CD4-positive, CD25-positive, alpha-beta regulatory T cell (primary cell): Measurements from ENCODE around the gene KLHL21. TPM values are rescaled to one million over a fixed set of nuclear protein-coding genes. Genes with fewer than 3 reads are reported as not detected.
A peak's percentile ranks its signal among the peaks of the same experiment; 100 is the strongest.
"Not testable (repeated sequence)": the region's sequence is repeated elsewhere in the genome, so short reads cannot be mapped to it uniquely, and the experiment has no call there.

Experiments
- ATAC-seq, 2 donors: fragments of 150-1000 bp; cut with Tn5 transposase; one replicate each; pipeline ENCODE4 v1.10.0; 2021; ENCODE audit warnings: low read depth in 2 of 2, moderate number of reproducible peaks in 2 of 2, moderate library complexity in 1 of 2
- DNase-seq, 3 donors: peaks; one replicate each; pipeline versions ENCODE4 v3.0.0 to v3.0.0-alpha.2; 2012 to 2022; ENCODE audit warnings: mixed read lengths in 1 of 3
- H3K27ac ChIP-seq: one replicate; pipeline ENCODE4 v1.7.0; 2013; ENCODE audit warnings: mild to moderate bottlenecking, low read length; ENCODE audit not compliant: insufficient read depth, poor library complexity, severe bottlenecking
- H3K27me3 ChIP-seq: one replicate; pipeline ENCODE4 v1.7.0; 2013; ENCODE audit warnings: low read length; ENCODE audit not compliant: control insufficient read depth, insufficient read depth
- H3K36me3 ChIP-seq: one replicate; pipeline ENCODE4 v1.7.0; 2013; ENCODE audit warnings: mild to moderate bottlenecking, low read length, moderate library complexity; ENCODE audit not compliant: control insufficient read depth, insufficient read depth
- H3K4me1 ChIP-seq: 2 replicates; pipeline ENCODE4 v1.7.0; 2013; ENCODE audit warnings: mild to moderate bottlenecking, low read length; ENCODE audit not compliant: insufficient read depth, control insufficient read depth, poor library complexity, severe bottlenecking
- H3K4me3 ChIP-seq: one replicate; pipeline ENCODE4 v1.7.0; 2013; ENCODE audit warnings: low read depth, mild to moderate bottlenecking, low read length, moderate library complexity
- H3K9me3 ChIP-seq, 2 experiments: 1 replicate in 1 of 2; 2 replicates in 1 of 2; pipeline ENCODE4 v1.7.0; 2013; ENCODE audit warnings: low read length in 2 of 2, mild to moderate bottlenecking in 1 of 2, moderate library complexity in 1 of 2; ENCODE audit not compliant: control insufficient read depth in 2 of 2
- H3K27ac Mint-ChIP-seq, 3 donors: one replicate each; pipeline ENCODE4 v1.8.0; 2020 to 2022; ENCODE audit warnings: mild to moderate bottlenecking in 3 of 3, mixed read lengths in 3 of 3, moderate library complexity in 2 of 3
- H3K27me3 Mint-ChIP-seq: one replicate; pipeline ENCODE4 v1.8.0; 2022; ENCODE audit warnings: mild to moderate bottlenecking, mixed read lengths
- H3K36me3 Mint-ChIP-seq: one replicate; pipeline ENCODE4 v1.8.0; 2020; ENCODE audit warnings: mixed read lengths
- H3K4me1 Mint-ChIP-seq, 4 donors: one replicate each; pipeline ENCODE4 v1.8.0; 2020 to 2022; ENCODE audit warnings: mixed read lengths in 4 of 4, mild to moderate bottlenecking in 1 of 4
- H3K4me3 Mint-ChIP-seq, 4 donors: one replicate each; pipeline ENCODE4 v1.8.0; 2020 to 2022; ENCODE audit warnings: mild to moderate bottlenecking in 4 of 4, mixed read lengths in 4 of 4, moderate library complexity in 3 of 4
- H3K9me3 Mint-ChIP-seq, 7 donors: one replicate each; pipeline ENCODE4 v1.8.0; 2020 to 2022; ENCODE audit warnings: mixed read lengths in 7 of 7, mild to moderate bottlenecking in 3 of 7, moderate library complexity in 2 of 7
- polyA plus RNA-seq, 4 donors: library from polyadenylated mRNA; unstranded; fragments of 300-500 nt; fragmentation: Illumina TruSeq; gene quantifications; one replicate each; pipeline ENCODE4 v1.2.3, GENCODE V29; 2021
- total RNA-seq: library from RNA; stranded (reverse); gene quantifications from one replicate; pipeline ENCODE4 v1.2.3, GENCODE V29; 2022

Gene KLHL21, protein sequence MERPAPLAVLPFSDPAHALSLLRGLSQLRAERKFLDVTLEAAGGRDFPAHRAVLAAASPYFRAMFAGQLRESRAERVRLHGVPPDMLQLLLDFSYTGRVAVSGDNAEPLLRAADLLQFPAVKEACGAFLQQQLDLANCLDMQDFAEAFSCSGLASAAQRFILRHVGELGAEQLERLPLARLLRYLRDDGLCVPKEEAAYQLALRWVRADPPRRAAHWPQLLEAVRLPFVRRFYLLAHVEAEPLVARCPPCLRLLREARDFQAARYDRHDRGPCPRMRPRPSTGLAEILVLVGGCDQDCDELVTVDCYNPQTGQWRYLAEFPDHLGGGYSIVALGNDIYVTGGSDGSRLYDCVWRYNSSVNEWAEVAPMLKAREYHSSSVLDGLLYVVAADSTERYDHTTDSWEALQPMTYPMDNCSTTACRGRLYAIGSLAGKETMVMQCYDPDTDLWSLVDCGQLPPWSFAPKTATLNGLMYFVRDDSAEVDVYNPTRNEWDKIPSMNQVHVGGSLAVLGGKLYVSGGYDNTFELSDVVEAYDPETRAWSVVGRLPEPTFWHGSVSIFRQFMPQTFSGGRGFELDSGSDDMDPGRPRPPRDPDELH
- total RNA-seq = 34.4 TPM
- polyA plus RNA-seq = 10 to 100 TPM; 16.7 to 46.6 (median 26.2) TPM

DNA sequence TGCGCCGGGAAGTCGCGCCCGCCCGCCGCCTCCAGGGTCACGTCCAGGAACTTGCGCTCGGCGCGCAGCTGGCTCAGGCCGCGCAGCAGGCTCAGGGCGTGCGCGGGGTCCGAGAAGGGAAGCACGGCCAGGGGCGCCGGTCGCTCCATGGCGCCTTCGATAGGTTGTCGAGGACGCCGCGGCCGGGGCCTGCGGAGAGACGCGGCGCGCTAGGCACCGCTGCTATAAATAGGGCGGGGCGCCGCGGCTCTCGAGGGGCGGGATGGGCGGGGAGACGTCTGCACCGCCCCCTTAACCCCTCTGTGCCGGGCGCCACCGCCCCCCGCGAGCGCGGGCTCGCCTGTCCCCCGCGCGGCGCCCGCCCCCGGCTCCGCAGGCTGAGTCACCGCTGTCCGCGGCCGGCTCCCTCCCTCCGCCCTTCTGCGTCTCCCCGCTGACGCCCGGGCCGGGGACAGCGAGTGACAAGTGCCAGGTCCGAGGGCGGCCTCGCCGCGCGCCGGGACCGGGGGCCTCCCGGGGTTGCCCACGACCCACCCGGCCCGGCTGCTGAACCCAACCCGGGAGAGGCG is at the start of gene KLHL21:
Gene KLHL21, minus strand, starts transcription at position 201 of the 569 bp plus-strand sequence. Its CDS starts 52 bp downstream, at position 149.
- Mint-ChIP-seq H3K36me3 (no peaks in the 10 kb centered on the region), H3K27me3 (no peaks in the 10 kb centered on the region), H3K9me3 (no peaks in the 10 kb centered on the region), H3K27ac (peak within 1 kb of the TSS; percentile 95 to 96 (median 96)), H3K4me3 (peak within 1 kb of the TSS; percentile 98), H3K4me1 (peaks cover 8 to 38% (median 16%) of the 10 kb centered on the region in 4 donors)
- H3K4me1 ChIP-seq = peaks cover 43% of the 10 kb centered on the region
- no peaks in the 10 kb centered on the region for H3K27me3 ChIP-seq
- DNase-seq (peak; percentile 77 to 90 (median 79)), ATAC-seq (peak; percentile 64 to 66)
- peak within 1 kb of the TSS; percentile 91 for H3K4me3 ChIP-seq
- peaks cover 4% of the 10 kb centered on the region for H3K36me3 ChIP-seq
- peak within 1 kb of the TSS; percentile 90 for H3K27ac ChIP-seq
- H3K9me3 ChIP-seq = no peaks in the 10 kb centered on the region

DNA sequence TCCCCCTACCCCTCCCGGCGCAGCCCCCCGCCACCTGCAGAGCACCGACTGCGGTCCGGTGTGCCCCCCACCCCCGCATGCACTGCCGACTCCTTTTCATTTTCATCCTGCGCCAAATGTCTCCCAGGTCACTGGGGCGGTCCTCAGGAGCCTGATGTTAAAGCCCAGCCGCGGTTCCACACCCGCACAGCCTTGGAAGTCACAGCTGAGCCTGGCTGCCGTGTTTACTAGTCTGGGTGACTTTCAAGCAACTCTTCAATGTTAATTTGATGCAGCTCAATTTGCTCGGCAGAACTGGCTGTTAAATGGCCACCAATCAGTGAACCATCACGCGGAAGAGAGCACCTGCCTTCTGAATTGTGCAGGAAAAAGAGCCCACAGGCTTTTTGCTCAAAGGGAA is 49.2 kb upstream of the KLHL21 start:
- peaks cover 31% of the 10 kb centered on the region for H3K36me3 ChIP-seq
- Mint-ChIP-seq H3K4me3 (no peak overlapping the region), H3K27me3 (no peaks in the 10 kb centered on the region), H3K9me3 (no peaks in the 10 kb centered on the region), H3K4me1 (peaks cover 0 to 4% (median 0%) of the 10 kb centered on the region in 4 donors), H3K36me3 (peaks cover 21% of the 10 kb centered on the region), H3K27ac (no peak overlapping the region)
- no peak for DNase-seq
- H3K9me3 ChIP-seq = no peaks in the 10 kb centered on the region
- no peak overlapping the region for H3K27ac ChIP-seq
- ATAC-seq = no peak
- H3K27me3 ChIP-seq = no peaks in the 10 kb centered on the region
- no peak overlapping the region for H3K4me3 ChIP-seq
- no peaks in the 10 kb centered on the region for H3K4me1 ChIP-seq

DNA sequence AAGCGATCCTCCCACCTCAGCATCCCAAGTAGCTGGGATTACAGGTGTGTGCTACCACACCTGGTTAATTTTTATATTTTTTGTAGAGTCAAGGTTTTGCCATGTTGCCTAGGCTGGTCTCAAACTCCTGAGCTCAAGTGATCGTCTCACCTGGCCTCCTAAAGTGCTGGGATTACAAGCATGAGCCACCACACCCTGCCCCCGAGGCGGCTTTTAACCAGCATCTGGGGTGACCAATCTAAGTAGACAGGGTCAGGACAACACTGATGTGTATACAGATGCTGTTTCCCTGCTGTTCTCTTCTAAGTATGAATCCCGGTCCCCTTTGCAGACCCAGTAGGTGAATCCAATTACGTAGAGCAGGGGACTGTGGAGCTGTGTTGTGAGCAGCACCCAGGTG is 45.9 kb upstream of the KLHL21 start:
- Mint-ChIP-seq H3K4me3 (no peak overlapping the region), H3K27ac (no peak overlapping the region), H3K27me3 (no peaks in the 10 kb centered on the region)

DNA sequence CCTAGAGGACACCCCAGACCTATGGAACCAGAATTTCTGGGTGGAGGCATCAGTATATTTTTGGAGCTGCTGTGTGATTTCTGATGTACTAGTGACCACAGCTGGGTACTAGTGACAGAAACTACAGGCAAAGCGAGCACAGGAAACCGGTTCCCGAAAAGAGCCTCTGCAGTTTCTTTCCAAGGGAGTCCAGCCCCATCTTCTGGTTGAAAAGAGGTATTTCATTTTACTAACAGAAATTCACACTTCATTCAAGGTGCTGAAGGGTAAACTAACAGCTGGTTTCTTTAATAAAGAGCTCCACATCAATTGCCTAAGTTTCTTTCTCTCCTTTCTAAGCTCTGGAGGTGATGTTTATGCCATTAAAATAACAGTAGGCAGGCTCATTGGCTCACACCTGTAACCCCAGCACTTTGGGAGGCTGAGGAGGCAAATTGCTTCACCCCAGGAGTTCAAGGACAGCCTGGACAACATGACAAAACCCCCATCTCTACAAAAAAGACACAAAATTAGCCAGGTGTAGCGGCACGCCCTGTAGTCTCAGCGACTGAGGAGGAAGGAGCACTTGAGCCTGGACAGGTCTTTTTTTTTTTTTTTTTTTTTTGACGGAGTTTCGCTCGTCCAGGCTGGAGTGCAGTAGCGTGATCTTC is 44.0 kb upstream of the KLHL21 start:
- H3K27me3 Mint-ChIP-seq = no peaks in the 10 kb centered on the region
- peak; percentile 28 to 55 for ATAC-seq
- no peaks in the 10 kb centered on the region for H3K27me3 ChIP-seq
- no peak overlapping the region for H3K27ac Mint-ChIP-seq
- H3K9me3 Mint-ChIP-seq = no peaks in the 10 kb centered on the region
- no peaks in the 10 kb centered on the region for H3K9me3 ChIP-seq
- H3K4me3 Mint-ChIP-seq = peak overlapping the region in 1 of 4 donors; percentile 10
- no peak overlapping the region for H3K4me3 ChIP-seq
- peaks cover 0 to 6% (median 1%) of the 10 kb centered on the region in 4 donors for H3K4me1 Mint-ChIP-seq
- DNase-seq = peak; percentile 10 to 69 (median 60)
- peaks cover 3% of the 10 kb centered on the region for H3K4me1 ChIP-seq
- peaks cover 13% of the 10 kb centered on the region for H3K36me3 ChIP-seq
- H3K27ac ChIP-seq = no peak overlapping the region
- peaks cover 28% of the 10 kb centered on the region for H3K36me3 Mint-ChIP-seq

More for the DNA sequence above, 45.9 kb upstream of the KLHL21 start:
- ATAC-seq (no peak), DNase-seq (no peak)
- H3K4me1 Mint-ChIP-seq = peaks cover 0 to 6% (median 1%) of the 10 kb centered on the region in 4 donors
- H3K36me3 ChIP-seq = peaks cover 29% of the 10 kb centered on the region
- peaks cover 18% of the 10 kb centered on the region for H3K36me3 Mint-ChIP-seq
- no peaks in the 10 kb centered on the region for H3K9me3 ChIP-seq
- no peak overlapping the region for H3K27ac ChIP-seq
- H3K9me3 Mint-ChIP-seq = no peaks in the 10 kb centered on the region
- no peak overlapping the region for H3K4me3 ChIP-seq
- H3K4me1 ChIP-seq = peaks cover 3% of the 10 kb centered on the region
- H3K27me3 ChIP-seq = no peaks in the 10 kb centered on the region

DNA sequence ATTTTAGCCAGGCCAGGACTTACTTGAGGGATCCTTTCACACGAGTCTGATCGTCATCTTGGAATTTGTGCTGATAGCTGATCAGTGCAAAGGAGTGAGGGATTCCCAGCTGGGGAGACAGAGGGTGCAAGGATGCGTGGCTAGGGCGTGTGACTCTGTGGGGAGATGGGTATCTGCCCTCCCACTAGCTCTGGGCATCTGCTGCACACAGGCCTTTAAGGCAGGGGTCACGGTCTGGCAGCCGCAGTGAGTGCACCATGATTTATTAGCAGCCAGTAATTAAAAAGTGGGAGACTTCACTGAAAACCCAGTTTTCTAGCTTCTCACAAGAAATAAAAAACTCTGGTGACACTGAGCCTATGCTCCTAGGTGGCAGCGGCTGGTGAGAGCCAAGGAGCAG is 42.3 kb upstream of the KLHL21 start:
- Histone ChIP-seq H3K27ac (no peak overlapping the region), H3K4me1 (peaks cover 3% of the 10 kb centered on the region), H3K36me3 (peaks cover 8% of the 10 kb centered on the region), H3K4me3 (no peak overlapping the region), H3K27me3 (no peaks in the 10 kb centered on the region), H3K9me3 (no peaks in the 10 kb centered on the region)
- Mint-ChIP-seq H3K4me1 (peaks cover 0 to 6% (median 1%) of the 10 kb centered on the region in 4 donors), H3K4me3 (no peak overlapping the region), H3K27ac (no peak overlapping the region), H3K9me3 (no peaks in the 10 kb centered on the region), H3K27me3 (no peaks in the 10 kb centered on the region), H3K36me3 (peaks cover 24% of the 10 kb centered on the region)
- ATAC-seq = no peak
- DNase-seq = no peak

DNA sequence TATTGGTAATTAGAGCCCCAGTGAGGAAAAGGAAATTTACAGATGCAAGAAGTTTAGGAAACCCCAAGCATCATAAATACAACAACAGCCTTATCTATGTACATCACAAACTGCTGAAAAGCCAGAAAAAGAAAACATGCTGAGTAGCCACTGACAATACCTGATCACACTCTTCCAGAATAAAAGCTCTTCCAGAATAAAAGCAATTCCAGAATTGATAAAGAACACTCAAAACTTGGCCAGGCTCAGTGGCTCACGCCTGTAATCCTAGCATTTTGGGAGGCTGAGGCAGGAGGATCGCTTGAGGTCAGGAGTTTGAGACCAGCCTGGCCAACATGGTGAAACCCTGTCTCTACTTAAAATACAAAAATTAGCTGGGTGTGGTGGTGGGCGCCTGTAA is 38.2 kb upstream of the KLHL21 start:
- not testable (repeated sequence) for H3K27me3 Mint-ChIP-seq, H3K27me3 ChIP-seq, H3K4me3 ChIP-seq, H3K9me3 ChIP-seq, H3K4me1 ChIP-seq, H3K4me3 Mint-ChIP-seq, ATAC-seq, H3K27ac ChIP-seq, DNase-seq, H3K9me3 Mint-ChIP-seq, H3K4me1 Mint-ChIP-seq
- Mint-ChIP-seq H3K27ac (peak overlapping the region in 1 of 3 donors; percentile 76), H3K36me3 (peaks cover 39% of the 10 kb centered on the region)
- H3K36me3 ChIP-seq = peaks cover 33% of the 10 kb centered on the region

DNA sequence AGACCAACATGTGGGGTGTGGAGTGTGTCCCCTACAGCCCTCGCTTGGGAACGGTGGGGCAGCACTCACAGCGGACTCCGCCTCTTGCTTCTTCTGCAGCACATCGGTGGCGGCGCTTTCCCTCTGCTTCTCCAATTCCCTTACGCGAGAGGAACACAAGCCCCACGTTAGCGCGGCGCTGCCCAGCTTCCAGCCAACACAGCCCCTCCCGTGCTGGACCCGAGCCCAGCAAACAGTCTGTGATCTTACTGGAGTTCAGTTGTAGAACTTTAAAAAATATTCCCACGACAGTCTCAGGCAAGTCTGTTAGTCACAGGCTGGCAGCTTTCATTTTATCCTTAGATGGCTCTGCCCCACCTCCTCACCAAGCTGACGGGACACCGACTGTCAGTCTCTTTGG is 35.6 kb upstream of the KLHL21 start:
- no peaks in the 10 kb centered on the region for H3K9me3 ChIP-seq
- no peaks in the 10 kb centered on the region for H3K4me1 ChIP-seq
- ATAC-seq (no peak), DNase-seq (no peak)
- H3K9me3 Mint-ChIP-seq = no peaks in the 10 kb centered on the region
- no peak overlapping the region for H3K27ac ChIP-seq
- H3K4me3 ChIP-seq = no peak overlapping the region
- no peaks in the 10 kb centered on the region for H3K4me1 Mint-ChIP-seq
- H3K27me3 Mint-ChIP-seq = no peaks in the 10 kb centered on the region
- H3K36me3 ChIP-seq = peaks cover 45% of the 10 kb centered on the region
- H3K27ac Mint-ChIP-seq = no peak overlapping the region
- H3K36me3 Mint-ChIP-seq = peaks cover 42% of the 10 kb centered on the region
- H3K27me3 ChIP-seq = no peaks in the 10 kb centered on the region
- no peak overlapping the region for H3K4me3 Mint-ChIP-seq
